GM18526 (cell line): ENCODE results near the gene COX15.

Experiments used
- POLR2A ChIP-seq: IDR thresholded peaks from 3 replicates; pipeline ENCODE4 v1.6.1; 2011; ENCODE audit not compliant: insufficient read length; ENCODE audit errors: extremely low read depth

Gene COX15

DNA sequence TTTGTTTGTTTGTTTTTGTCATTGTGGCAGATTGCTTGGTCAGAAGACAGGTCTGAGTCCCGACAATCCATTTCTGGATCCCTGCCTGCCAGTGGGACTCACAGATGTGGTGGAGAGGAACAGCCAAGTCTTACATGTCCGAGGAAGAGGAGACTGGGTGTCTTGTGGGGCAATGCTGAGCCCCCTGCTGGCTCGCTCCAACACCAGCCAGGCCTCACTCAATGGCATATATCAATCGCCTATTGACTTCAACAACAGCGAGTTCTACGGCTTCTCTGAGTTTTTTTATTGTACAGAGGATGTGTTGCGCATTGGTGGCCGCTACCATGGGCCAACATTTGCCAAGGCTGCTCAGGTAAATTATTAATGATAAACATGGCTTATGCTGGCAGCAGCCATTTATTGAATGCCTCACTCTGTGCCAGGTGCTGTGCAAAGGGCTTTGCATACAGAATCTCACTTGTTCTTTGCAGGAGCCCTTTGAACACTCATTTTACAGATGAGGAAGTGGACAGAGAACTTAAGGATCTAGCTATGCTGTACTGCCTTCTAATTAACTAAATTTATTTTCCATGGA is 33.3 kb downstream of the COX15 start:
- no peak for TF ChIP-seq POLR2A

DNA sequence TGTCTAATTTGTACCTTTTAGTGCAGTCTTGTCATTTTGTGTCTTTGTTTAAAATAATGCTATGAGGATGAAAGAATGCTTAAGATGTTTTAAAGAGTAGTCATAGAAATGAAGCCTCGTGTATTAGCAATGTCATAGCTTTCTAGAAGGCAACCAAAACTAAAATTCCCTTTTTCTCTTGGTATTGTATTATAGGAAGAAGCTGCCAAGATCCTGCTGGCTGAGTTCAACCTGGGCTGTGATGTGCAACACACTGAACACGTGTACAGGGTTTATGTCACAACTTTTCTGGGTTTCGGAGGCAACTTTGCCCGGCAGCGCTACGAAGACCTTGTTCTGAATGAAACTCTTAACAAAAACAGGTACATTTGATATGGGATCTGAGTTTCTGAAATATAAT is 36.2 kb downstream of the COX15 start:
- TF ChIP-seq POLR2A, result no peak

DNA sequence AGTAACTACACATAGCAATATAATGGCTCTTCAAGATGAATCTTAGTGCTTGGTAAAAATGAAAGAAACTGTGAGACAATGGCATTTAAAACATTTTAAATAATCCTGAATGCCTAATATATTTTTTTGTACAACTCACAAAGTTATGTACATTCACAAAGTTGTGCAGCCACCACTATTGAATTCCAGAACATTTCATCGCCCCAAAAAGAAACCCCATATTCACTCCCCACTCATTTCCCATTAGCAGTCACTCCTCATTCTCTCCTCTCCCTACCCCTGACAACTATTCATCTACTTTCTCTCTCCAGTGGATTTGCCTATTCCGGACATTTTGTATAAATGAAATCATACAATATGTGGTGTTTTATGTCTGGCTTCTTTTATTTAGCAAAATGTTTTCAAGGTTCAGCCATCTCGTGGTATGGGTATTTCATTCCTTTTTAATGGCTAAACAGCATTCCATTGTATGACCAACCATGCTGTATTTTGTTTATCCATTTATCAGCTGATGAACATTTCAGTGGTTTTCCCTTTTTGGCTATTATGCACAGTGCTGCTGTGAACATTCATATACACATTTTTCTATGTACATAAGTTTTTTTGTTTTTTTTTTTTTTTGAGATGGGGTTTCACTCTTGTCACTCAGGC is 37.9 kb downstream of the COX15 start:
- TF ChIP-seq POLR2A, result no peak

DNA sequence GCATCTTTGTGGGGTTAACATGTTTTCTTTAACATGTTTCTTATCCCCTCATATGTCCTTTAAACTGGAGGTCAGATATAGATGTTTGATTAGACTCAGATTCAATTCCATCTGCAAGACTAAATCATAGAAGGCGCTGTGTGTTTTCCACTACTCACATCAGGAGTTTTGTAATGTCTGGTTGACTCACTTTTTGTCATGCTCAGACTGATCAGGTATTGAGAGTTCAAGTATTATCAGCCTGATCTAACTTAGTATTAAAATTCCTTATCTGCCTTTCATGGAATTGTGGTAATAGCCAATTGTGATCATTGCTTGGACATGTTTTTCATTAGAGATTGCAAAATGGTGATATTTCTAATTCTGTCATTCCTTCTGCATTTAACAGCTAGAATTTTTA is 42.5 kb downstream of the COX15 start:
- TF ChIP-seq POLR2A, result no peak

DNA sequence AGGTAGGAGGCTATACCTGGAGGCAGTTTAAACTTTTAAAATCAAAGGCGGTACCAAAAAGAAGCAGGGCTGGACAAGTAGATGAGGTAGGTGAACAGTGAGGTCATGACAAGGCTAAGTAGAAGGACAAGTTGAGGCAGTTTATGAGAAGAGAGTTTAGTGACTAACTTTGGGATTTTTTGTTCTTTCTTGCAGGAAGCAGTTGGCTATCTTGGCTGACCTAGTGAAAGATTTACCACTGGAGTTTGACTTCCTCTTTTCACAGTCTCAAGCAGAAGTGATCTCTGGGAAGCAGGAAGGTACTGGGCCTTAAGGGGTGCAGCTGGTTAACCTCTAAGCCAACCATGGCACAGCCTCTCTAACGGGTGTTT is 46.3 kb downstream of the COX15 start:
- TF ChIP-seq POLR2A, result no peak

DNA sequence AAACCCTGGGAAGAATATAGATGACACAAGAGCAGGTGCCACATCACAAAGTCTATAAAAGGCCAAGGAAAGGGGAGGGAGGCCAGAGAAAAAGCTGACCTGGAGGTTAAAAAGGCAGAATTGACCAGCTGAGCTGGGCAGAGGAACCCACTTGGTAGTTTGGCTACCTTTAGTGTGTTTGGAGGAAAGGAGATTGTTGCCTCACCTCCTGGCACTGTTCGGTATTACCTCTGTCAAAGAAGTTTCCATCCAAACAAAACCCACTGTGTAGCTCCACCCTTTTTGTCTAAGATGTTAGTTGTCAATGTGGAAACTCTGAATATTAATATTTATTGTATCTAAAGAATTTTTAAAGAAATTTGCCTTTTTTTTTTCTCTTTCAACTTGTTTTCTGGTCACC is 49.2 kb downstream of the COX15 start:
- no peak for TF ChIP-seq POLR2A
